GM13977 (cell line): ENCODE measurements around the gene BAG5.
"Not testable (repeated sequence)": the region's sequence is repeated elsewhere in the genome, so short reads cannot be mapped to it uniquely, and the experiment has no call there.

Experiments
- DNase-seq: peaks from one replicate; pipeline ENCODE4 v3.0.0; 2012; ENCODE audit warnings: low spot score
- CTCF ChIP-seq: IDR thresholded peaks from 2 replicates; pipeline ENCODE4 v1.5.1; 2012; ENCODE audit warnings: mild to moderate bottlenecking, control low read depth; ENCODE audit not compliant: insufficient read depth; ENCODE audit errors: extremely low read depth, missing control alignments
- in situ Hi-C: fragments of 300-500 bp; cut with MboI; formaldehyde crosslinking; loops from one replicate; pipeline ENCODE4 v1.12.0; 2022; ENCODE audit warnings: low sequenced_read_pairs, low pct_unique_long_range_greater_than_20kb, mixed read lengths, inconsistent platforms; ENCODE audit not compliant: unreplicated experiment

The BAG5 gene

DNA sequence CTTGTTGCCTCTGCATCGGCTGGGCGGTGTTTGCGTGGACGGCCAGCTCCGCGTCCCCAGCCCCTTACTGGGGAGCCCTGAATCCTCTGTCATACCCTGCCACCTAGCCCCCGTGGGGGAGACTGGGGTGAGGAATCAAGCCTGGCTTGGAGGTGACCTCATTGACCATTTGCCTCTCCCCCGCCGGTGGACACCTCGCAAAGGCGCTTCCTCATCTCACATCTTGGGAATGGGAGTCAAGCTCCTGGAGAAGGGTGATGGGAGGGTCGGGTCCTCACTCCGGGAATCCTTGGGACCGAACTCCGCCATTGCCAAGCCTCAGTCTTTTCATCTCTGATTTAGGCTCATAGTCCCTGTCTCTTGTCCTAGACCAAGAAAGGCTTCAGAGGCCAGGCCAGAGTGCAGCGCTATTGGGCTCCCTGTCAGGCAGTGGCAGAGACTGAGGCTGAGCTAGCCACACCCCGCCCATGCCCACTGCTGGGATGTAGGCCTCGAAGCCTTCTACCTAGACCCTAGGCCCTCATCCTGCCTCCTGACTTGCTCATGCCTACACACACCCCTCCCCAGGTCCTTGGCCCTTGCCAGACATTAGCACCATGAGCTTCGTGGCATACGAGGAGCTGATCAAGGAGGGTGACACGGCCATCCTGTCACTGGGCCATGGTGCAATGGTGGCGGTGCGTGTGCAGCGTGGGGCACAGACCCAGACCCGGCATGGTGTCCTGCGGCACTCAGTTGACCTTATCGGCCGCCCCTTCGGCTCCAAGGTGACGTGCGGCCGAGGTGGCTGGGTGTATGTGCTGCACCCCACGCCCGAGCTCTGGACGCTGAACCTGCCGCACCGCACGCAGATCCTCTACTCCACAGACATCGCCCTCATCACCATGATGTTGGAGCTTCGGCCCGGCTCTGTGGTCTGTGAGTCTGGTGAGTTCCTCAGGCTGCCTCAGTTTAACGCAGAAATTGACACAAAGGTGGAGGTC is 32.8 kb downstream of the BAG5 start:
- DNase-seq: no peak
- in situ Hi-C loops: no loop called here
- no peak for TF ChIP-seq CTCF

DNA sequence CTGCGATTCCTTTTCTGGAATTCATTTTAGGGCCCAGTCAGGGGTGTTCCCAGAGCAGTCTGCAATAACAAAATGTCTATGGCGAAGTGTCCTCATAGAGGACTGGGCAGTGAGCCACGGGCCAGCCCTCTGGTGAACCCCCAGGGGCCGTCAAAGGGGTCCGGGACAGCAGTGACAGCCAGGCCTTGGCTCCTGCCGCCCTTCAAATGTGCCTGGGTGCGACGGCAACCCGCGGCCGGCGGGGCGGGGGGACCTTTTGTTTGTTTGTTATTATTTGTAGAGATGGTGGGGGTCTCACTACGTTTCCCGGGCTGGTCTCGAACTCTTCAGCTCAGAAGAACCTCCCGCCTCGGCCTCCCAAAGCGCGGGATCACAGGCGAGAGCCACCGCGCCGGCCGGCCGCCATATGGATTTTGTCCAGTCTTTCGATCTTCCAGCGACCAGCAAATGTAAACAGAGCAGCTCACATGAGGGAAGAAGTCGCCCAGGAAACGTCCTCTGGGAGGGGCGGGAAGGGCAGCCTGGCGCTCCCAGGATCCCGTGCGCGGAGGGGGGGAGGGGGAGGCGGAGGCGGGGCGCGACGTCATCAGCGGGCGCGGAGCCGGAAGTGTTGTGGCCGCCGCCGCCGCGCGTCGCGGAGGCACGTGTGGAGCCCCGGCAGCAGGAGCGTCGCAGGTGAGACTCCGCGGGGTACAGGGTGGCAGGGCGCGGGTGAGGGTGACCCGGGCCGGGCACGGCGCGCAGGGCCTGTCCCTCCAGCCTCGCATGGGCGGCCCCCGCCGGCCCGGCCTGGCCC is 33.7 kb downstream of the BAG5 start, which contains the start of gene TRMT61A:
TRMT61A (plus strand) TSS at position 610 of the 796 bp plus-strand sequence. CDS start 783 bp downstream, outside the sequence.
- TF ChIP-seq CTCF: no peak
- in situ Hi-C loops: no loop called here
- DNase-seq: peak; percentile 98

DNA sequence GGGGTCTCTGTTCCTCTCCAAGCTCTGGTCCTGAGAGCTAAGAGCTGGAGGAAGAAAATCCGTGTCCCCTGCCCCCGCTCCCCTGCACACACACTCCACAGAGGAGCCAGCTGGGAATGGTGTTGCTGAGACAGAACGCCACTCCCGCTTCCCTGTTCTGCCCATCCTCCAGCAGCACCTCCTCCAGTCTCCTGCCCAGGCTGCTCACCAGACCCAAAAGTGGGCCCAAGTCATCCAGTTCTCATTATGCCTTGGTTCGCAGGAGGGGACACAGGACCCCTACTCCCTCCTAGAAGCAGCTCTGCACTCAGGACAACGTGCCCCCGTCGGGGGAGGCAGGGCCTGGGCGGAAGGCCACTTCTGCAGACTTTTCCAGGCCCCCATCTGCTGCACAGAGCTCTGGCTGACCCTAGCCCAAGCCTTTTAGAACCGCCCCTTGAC is 34.3 kb downstream of the BAG5 start:
- in situ Hi-C loops: no loop called here
- no peak for TF ChIP-seq CTCF
- DNase-seq: no peak

DNA sequence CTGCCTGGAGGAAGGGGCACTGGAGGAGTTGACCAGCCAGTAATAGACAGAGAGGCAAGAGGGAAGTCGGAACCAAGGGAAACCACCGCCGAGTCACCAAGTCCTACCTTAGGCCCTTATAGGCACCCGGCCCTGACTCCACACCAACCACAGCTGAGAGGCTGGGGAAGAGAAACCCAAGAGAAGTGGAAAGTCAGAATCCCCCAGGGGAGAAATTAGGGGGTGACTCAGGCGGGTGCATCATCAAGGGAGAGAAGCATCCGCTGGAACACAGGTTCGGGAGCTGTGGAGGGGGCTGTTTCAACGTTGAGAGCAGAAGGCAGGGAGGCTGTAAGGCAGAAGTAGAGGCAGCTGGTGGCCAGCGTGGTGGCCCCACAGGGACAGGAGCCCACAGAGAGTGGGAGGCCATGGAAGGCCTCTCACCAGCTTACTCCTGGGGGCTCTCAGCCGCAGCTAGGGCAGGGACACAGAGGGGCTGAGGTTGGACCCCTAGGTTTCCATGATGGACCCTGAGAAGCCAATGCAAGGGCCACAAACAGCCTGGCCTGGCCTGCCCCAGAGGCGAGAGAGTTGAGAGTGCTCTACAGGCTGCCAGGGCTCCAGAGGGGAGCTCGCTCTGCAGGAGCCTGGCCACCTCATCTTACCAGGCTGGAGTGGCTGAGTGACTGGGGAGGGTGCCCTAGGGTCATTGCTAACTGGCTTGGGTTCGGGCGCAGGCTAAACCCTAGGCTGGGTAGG is 34.9 kb downstream of the BAG5 start:
- TF ChIP-seq CTCF: no peak
- DNase-seq: peak; percentile 87
- in situ Hi-C loops: no loop called here

DNA sequence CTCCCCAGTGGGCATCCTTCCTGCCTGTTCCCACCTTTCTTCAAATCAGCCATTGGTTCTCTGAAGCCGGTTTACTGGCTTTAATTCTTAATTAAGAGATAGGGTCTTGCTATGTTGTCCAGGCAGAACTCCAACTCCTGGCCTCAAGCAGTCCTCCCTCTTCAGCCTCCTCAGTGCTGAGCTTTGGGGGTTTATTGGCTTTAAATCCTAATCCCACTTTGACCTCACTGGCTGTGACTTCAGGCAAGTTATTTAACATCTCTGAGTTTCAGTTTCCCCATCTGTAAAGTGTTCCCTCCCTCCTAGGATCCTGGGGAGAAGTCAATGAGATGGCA is 35.6 kb downstream of the BAG5 start:
- TF ChIP-seq CTCF: no peak
- in situ Hi-C loops: no loop called here
- DNase-seq: no peak

- no peak for DNase-seq
- in situ Hi-C loops: no loop called here
- TF ChIP-seq CTCF: no peak
These were observed 36.1 kb downstream of the BAG5 start for GRCh38 chr14:103526247-103526913.

DNA sequence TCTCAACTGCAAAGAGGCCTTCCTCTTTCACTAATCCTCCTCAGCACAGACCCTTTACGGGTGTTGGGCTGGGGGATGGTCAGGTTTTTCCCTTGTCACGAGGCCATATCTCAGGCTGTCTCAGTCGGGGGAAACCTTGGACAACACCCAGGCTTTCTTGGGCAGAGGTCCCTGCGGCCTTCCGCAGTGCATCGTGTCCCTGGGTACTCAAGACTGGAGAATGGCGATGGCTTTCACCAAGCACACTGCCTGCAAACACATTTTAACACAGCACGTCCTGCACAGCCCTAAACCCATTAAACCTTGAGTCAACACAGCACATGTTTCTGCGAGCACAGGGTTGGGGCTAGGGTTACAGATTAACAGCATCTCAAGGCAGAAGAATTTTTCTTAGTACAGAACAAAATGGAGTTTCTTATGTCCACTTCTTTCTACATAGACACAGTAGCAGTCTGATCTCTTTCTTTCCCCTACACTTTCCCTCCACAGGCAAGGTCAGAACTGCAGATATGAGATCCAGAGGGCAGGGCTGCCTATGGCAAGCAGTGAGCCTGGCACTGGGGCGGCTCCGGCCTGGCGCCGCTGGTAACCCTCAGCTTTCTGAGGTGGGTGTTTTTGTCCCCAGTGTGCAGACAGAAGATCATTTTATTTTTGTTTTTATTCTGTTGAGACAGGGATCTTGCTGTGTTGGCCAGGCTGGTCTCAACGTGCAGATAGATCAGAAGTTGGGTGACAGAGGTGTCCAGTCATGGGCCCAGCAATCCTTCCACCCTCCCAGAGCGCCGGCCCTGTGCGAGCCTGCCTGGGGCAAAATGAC is 36.8 kb downstream of the BAG5 start:
- in situ Hi-C loops: not testable (repeated sequence)

More for the DNA sequence above, 36.8 kb downstream of the BAG5 start:
- DNase-seq: not testable (repeated sequence)
